Femur (tissue), 1 donor: Measurements from ENCODE around the gene LORICRIN.

ENCODE experiments used
- DNase-seq: peaks from one replicate; pipeline ENCODE4 v3.0.0-alpha.2; 2017

LORICRIN gene

GRCh38 chr1:153251087-153251486, 8.4 kb upstream of the LORICRIN start:
- DNase-seq = no peak

- no peak for DNase-seq
These were observed 7.9 kb upstream of the LORICRIN start for GRCh38 chr1:153251562-153251961.

GRCh38 chr1:153251988-153252387, 7.5 kb upstream of the LORICRIN start:
- DNase-seq = no peak

- DNase-seq = no peak
These were observed 6.4 kb upstream of the LORICRIN start for GRCh38 chr1:153253076-153253475.

GRCh38 chr1:153253693-153254092, 5.8 kb upstream of the LORICRIN start:
- no peak for DNase-seq

GRCh38 chr1:153260585-153261280, 1.2 kb downstream of the LORICRIN start:
- peak; percentile 40 for DNase-seq

GRCh38 chr1:153261281-153262069, 2.0 kb downstream of the LORICRIN start:
- DNase-seq = peak; percentile 69

- DNase-seq = no peak
These were observed 2.5 kb downstream of the LORICRIN start for GRCh38 chr1:153262070-153262366.

- DNase-seq = no peak
These were observed 3.1 kb downstream of the LORICRIN start for GRCh38 chr1:153262462-153263157.

GRCh38 chr1:153265457-153265856, 6.0 kb downstream of the LORICRIN start:
- DNase-seq = no peak

- DNase-seq = no peak
These were observed 12.2 kb downstream of the LORICRIN start for GRCh38 chr1:153271711-153272110.

- DNase-seq = no peak
These were observed 12.7 kb downstream of the LORICRIN start for GRCh38 chr1:153272186-153272585.

- DNase-seq = no peak
These were observed 18.4 kb downstream of the LORICRIN start for GRCh38 chr1:153277852-153278251.

GRCh38 chr1:153288634-153289275, 29.3 kb downstream of the LORICRIN start:
- no peak for DNase-seq

GRCh38 chr1:153291514-153291913, 32.0 kb downstream of the LORICRIN start:
- DNase-seq = no peak

- DNase-seq = no peak
These were observed 32.7 kb downstream of the LORICRIN start for GRCh38 chr1:153292185-153292584.

- DNase-seq = no peak
These were observed 33.4 kb downstream of the LORICRIN start for GRCh38 chr1:153292740-153293479.

- no peak for DNase-seq
These were observed 33.9 kb downstream of the LORICRIN start for GRCh38 chr1:153293480-153293775.

GRCh38 chr1:153293851-153294250, 34.4 kb downstream of the LORICRIN start:
- DNase-seq = no peak

GRCh38 chr1:153302308-153302707, 42.8 kb downstream of the LORICRIN start:
- no peak for DNase-seq

- DNase-seq = no peak
These were observed 46.2 kb downstream of the LORICRIN start for GRCh38 chr1:153305682-153306081.

GRCh38 chr1:153306303-153307220, 47.1 kb downstream of the LORICRIN start:
- no peak for DNase-seq
